ENCODE measurements around the gene AHSG.

The AHSG gene

GRCh38 chr3:186587183-186587582 is 25.7 kb upstream of the AHSG start:
- Mint-ChIP-seq H3K9me3 (ENCODE audit: low read depth) (no peaks in the 10 kb centered on the region), H3K4me3 (no peak overlapping the region), H3K4me1 (ENCODE audit: low read depth) (peaks cover 22% of the 10 kb centered on the region), H3K36me3 (peaks cover 5% of the 10 kb centered on the region), H3K27ac (no peak overlapping the region), H3K27me3 (no peaks in the 10 kb centered on the region)

GRCh38 chr3:186588632-186589031 is 24.2 kb upstream of the AHSG start:
- H3K27me3 Mint-ChIP-seq = no peaks in the 10 kb centered on the region
- peaks cover 5% of the 10 kb centered on the region for H3K36me3 Mint-ChIP-seq

GRCh38 chr3:186589121-186589520 is 23.7 kb upstream of the AHSG start:
- Mint-ChIP-seq H3K4me1 (ENCODE audit: low read depth) (peaks cover 22% of the 10 kb centered on the region), H3K36me3 (peaks cover 4% of the 10 kb centered on the region), H3K4me3 (no peak overlapping the region), H3K27ac (no peak overlapping the region), H3K9me3 (ENCODE audit: low read depth) (no peaks in the 10 kb centered on the region), H3K27me3 (no peaks in the 10 kb centered on the region)

More at GRCh38 chr3:186588632-186589031, 24.2 kb upstream of the AHSG start:
- Mint-ChIP-seq H3K4me3 (no peak overlapping the region), H3K4me1 (ENCODE audit: low read depth) (peaks cover 22% of the 10 kb centered on the region), H3K9me3 (ENCODE audit: low read depth) (no peaks in the 10 kb centered on the region), H3K27ac (peak overlapping the region; percentile 41)

GRCh38 chr3:186589856-186590579 is 22.8 kb upstream of the AHSG start:
- no peaks in the 10 kb centered on the region for H3K36me3 Mint-ChIP-seq
- no peak overlapping the region for H3K4me3 Mint-ChIP-seq
- H3K9me3 Mint-ChIP-seq (ENCODE audit: low read depth) = no peaks in the 10 kb centered on the region
- H3K4me1 Mint-ChIP-seq (ENCODE audit: low read depth) = peaks cover 22% of the 10 kb centered on the region
- H3K27me3 Mint-ChIP-seq = no peaks in the 10 kb centered on the region
- H3K27ac Mint-ChIP-seq = no peak overlapping the region

- Mint-ChIP-seq H3K4me1 (ENCODE audit: low read depth) (peaks cover 22% of the 10 kb centered on the region), H3K27ac (peak overlapping the region; percentile 9), H3K4me3 (no peak overlapping the region), H3K36me3 (no peaks in the 10 kb centered on the region), H3K27me3 (peaks cover 2% of the 10 kb centered on the region), H3K9me3 (ENCODE audit: low read depth) (no peaks in the 10 kb centered on the region)
Observed at GRCh38 chr3:186590580-186591295, 22.1 kb upstream of the AHSG start.

GRCh38 chr3:186592682-186593081 is 20.2 kb upstream of the AHSG start:
- H3K4me3 Mint-ChIP-seq = no peak overlapping the region
- H3K36me3 Mint-ChIP-seq = no peaks in the 10 kb centered on the region
- H3K4me1 Mint-ChIP-seq (ENCODE audit: low read depth) = peaks cover 22% of the 10 kb centered on the region
- peaks cover 2% of the 10 kb centered on the region for H3K27me3 Mint-ChIP-seq
- H3K9me3 Mint-ChIP-seq (ENCODE audit: low read depth) = no peaks in the 10 kb centered on the region
- H3K27ac Mint-ChIP-seq = no peak overlapping the region

GRCh38 chr3:186593862-186594261 is 19.0 kb upstream of the AHSG start:
- no peak overlapping the region for H3K4me3 Mint-ChIP-seq
- H3K27me3 Mint-ChIP-seq = peaks cover 2% of the 10 kb centered on the region
- no peaks in the 10 kb centered on the region for H3K9me3 Mint-ChIP-seq (ENCODE audit: low read depth)
- H3K4me1 Mint-ChIP-seq (ENCODE audit: low read depth) = peaks cover 16% of the 10 kb centered on the region
- no peaks in the 10 kb centered on the region for H3K36me3 Mint-ChIP-seq
- no peak overlapping the region for H3K27ac Mint-ChIP-seq

- H3K9me3 Mint-ChIP-seq (ENCODE audit: low read depth) = no peaks in the 10 kb centered on the region
- no peaks in the 10 kb centered on the region for H3K36me3 Mint-ChIP-seq
- no peak overlapping the region for H3K4me3 Mint-ChIP-seq
- no peak overlapping the region for H3K27ac Mint-ChIP-seq
- peaks cover 2% of the 10 kb centered on the region for H3K27me3 Mint-ChIP-seq
- H3K4me1 Mint-ChIP-seq (ENCODE audit: low read depth) = peaks cover 14% of the 10 kb centered on the region
Observed at GRCh38 chr3:186594591-186595113, 18.2 kb upstream of the AHSG start.

- Mint-ChIP-seq H3K9me3 (ENCODE audit: low read depth) (no peaks in the 10 kb centered on the region), H3K27me3 (peaks cover 2% of the 10 kb centered on the region), H3K4me1 (ENCODE audit: low read depth) (no peaks in the 10 kb centered on the region), H3K36me3 (no peaks in the 10 kb centered on the region), H3K4me3 (no peak overlapping the region), H3K27ac (no peak overlapping the region)
Observed at GRCh38 chr3:186596568-186597287, 16.1 kb upstream of the AHSG start.

- Mint-ChIP-seq H3K36me3 (no peaks in the 10 kb centered on the region), H3K27me3 (peaks cover 2% of the 10 kb centered on the region), H3K4me3 (no peak overlapping the region), H3K4me1 (ENCODE audit: low read depth) (no peaks in the 10 kb centered on the region), H3K9me3 (ENCODE audit: low read depth) (no peaks in the 10 kb centered on the region), H3K27ac (no peak overlapping the region)
Observed at GRCh38 chr3:186598108-186598784, 14.6 kb upstream of the AHSG start.

GRCh38 chr3:186598794-186599141 is 14.1 kb upstream of the AHSG start:
- no peaks in the 10 kb centered on the region for H3K36me3 Mint-ChIP-seq
- peaks cover 2% of the 10 kb centered on the region for H3K27me3 Mint-ChIP-seq
- H3K9me3 Mint-ChIP-seq (ENCODE audit: low read depth) = no peaks in the 10 kb centered on the region
- no peak overlapping the region for H3K27ac Mint-ChIP-seq
- no peak overlapping the region for H3K4me3 Mint-ChIP-seq
- no peaks in the 10 kb centered on the region for H3K4me1 Mint-ChIP-seq (ENCODE audit: low read depth)

GRCh38 chr3:186599142-186599784 is 13.6 kb upstream of the AHSG start:
- H3K4me3 Mint-ChIP-seq = no peak overlapping the region
- peaks cover 2% of the 10 kb centered on the region for H3K27me3 Mint-ChIP-seq
- no peaks in the 10 kb centered on the region for H3K4me1 Mint-ChIP-seq (ENCODE audit: low read depth)
- no peaks in the 10 kb centered on the region for H3K36me3 Mint-ChIP-seq
- no peaks in the 10 kb centered on the region for H3K9me3 Mint-ChIP-seq (ENCODE audit: low read depth)
- no peak overlapping the region for H3K27ac Mint-ChIP-seq

- no peak overlapping the region for H3K4me3 Mint-ChIP-seq
- H3K27ac Mint-ChIP-seq = no peak overlapping the region
- no peaks in the 10 kb centered on the region for H3K36me3 Mint-ChIP-seq
- H3K9me3 Mint-ChIP-seq (ENCODE audit: low read depth) = no peaks in the 10 kb centered on the region
- H3K4me1 Mint-ChIP-seq (ENCODE audit: low read depth) = no peaks in the 10 kb centered on the region
- H3K27me3 Mint-ChIP-seq = peaks cover 2% of the 10 kb centered on the region
Observed at GRCh38 chr3:186599785-186600166, 13.1 kb upstream of the AHSG start.

GRCh38 chr3:186600896-186601295 is 12.0 kb upstream of the AHSG start:
- Mint-ChIP-seq H3K4me3 (no peak overlapping the region), H3K9me3 (ENCODE audit: low read depth) (no peaks in the 10 kb centered on the region), H3K27ac (no peak overlapping the region), H3K4me1 (ENCODE audit: low read depth) (no peaks in the 10 kb centered on the region), H3K36me3 (no peaks in the 10 kb centered on the region), H3K27me3 (no peaks in the 10 kb centered on the region)
